C1 segment of cervical spinal cord (tissue), 14 donors: Measurements from ENCODE around the gene TDRKH.
A peak's percentile ranks its signal among the peaks of the same experiment; 100 is the strongest.

Experiments
- DNase-seq, 14 donors: peaks; one replicate each; lab custom pipeline; 2025; lab: John Stamatoyannopoulos, UW

TDRKH gene

DNA sequence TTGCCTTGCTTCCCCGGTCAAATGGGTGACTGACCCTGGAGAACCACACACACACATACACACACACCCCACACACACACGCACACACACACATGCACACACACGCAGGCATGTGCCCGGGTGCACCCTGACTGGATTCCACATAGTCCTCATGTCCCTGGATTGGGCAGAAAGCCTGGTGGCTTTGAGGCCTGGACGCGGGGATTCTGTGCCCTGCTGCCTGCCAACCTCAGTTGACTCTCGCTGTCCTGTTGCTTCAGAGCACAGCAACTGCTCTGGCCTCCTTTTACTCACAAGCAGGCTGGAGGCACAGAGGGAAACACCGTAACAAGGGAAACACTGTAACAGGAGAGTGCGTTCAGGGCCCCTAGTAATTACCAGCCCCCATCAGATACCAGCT, 34.9 kb upstream of the TDRKH start:
- peak in 3 of 14 donors; percentile 21 to 60 (median 34) for DNase-seq

DNA sequence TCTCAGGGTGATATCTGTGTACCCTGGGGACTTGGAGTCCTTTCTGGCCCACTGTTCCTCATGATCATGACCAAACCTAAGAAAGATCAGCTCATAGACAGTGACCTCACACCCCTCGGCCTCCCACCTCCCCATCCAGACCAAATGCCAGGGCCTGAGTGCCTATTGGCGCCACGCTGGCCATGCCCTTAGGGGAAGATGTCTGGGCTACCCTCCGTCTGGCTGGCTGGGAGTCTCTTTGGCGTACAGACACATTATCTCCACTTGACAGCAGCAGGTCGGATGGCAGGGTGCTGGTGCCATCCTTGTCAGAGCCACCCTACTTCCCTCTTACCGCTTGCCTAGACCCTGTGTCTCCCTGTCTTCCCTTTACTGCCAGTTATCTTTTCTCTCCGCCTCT, 32.9 kb upstream of the TDRKH start:
- DNase-seq, result no peak

DNA sequence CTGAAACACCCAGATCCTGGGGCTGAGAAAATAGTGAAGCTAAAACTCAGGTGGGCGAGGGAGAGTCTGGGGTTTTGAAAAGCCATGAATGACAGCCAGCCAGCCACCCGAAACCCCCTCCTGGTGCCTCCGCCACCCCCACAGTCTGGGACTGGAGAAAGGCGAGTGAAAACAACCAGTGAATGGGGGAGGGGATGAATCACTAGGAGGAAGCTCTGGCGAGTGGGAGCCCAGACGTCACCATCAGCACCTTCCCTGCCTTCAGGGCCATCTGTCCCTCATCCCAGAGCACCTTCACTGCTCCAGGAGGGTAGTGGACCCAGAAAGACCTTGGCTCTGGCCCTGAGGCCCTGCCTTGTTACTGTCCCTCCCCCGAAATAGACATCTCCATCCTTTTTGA, 32.1 kb upstream of the TDRKH start:
- DNase-seq, result peak in 1 of 14 donors; percentile 66

DNA sequence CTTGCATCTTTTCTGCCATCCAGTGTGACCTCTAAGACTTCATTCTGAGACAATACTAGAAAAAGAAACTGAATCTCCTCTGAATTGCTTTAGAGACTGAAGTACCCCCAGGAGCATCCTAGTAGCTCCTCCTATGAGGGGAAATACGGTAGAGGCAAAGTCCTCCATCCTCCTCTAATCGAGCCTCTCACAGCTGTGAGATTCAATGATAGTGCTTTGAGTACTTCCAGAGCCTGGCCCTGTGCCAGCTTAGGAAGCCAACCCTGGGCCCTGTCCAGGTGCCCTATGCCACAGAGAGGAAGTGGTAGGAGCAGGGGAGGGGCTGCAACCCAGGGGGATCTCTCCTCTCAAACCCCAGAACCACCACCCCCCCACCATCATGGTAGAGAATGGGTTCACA, 30.6 kb upstream of the TDRKH start:
- DNase-seq, result no peak

DNA sequence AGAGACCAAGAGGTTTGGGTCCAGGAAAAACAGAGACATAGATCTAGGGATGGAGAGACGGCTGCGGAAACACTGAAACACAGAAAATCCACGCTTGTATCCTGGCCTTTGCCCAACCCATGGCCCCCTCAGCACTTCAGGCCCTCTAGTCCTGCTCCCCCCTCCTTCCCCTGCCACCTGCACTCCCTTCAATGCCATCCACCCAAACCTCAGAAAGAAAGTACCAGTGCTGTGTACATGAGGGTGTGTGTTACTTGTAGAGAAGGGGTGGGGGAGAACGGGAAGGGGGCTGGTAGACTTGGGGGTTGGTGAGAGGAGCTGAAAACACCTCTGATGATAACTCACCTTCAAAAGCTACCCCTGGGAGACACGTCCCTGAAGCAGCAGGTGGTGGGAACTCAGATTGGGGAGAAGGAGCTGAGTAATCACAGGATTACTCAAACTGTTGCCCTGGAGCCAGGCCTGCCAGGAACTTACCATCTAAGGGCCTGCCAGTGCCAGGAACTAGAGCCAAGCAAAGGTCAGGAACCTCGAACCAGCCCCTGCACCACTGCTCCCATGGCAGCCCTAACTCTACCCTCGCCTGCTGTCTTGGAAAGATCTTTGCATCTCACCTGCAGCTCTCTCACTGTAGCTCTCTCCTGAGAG, 29.8 kb upstream of the TDRKH start:
- DNase-seq, result peak in 1 of 14 donors; percentile 14

DNA sequence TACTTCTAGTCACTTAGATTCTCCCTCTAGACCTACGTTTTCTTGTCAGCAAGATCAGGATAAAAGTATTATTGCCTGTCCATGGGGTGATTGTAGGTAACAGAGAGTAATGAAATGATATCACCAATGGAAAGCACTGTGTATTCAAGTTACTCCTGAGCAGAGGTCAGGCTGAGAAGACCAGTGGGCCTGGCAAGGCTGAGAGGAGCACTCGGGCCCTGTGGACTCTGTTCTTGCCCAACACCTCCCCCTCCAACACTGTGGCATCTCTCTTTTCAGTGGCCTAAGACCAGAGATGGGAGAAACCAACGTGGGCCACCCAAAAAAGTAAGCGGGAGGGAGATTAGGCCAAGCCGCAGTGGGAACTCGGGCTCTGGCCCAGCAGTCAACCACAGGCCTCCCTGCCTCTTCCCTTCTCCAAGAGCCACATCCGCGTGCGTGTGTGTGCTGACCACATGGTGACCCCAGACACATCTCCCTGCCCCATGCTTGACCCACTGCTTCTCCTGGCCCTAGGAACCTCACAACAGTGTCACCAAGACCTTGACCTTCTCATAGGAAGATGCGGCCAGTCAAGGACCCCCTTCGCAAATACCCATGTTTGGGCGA, 29.0 kb upstream of the TDRKH start:
- DNase-seq, result no peak

DNA sequence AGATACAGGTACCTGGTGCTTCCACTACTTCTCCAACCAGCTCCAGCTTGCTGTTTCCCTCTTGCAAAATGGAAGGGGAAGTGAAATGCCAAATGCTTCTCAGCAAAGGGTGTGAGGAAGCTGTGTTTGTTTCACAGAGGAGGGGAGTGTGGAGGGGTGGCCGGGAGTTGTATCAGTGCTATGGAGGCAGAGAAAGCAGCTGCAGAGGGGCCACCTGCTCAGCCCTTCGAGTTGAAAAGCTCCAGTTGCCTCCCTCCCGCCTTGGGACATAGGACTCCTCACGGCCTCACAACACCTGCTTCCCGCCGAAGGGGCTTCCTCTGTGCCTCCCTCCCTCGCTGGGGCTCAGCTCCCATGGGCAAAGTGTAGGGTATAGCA, 27.0 kb upstream of the TDRKH start:
- peak in 1 of 14 donors; percentile 28 for DNase-seq

DNA sequence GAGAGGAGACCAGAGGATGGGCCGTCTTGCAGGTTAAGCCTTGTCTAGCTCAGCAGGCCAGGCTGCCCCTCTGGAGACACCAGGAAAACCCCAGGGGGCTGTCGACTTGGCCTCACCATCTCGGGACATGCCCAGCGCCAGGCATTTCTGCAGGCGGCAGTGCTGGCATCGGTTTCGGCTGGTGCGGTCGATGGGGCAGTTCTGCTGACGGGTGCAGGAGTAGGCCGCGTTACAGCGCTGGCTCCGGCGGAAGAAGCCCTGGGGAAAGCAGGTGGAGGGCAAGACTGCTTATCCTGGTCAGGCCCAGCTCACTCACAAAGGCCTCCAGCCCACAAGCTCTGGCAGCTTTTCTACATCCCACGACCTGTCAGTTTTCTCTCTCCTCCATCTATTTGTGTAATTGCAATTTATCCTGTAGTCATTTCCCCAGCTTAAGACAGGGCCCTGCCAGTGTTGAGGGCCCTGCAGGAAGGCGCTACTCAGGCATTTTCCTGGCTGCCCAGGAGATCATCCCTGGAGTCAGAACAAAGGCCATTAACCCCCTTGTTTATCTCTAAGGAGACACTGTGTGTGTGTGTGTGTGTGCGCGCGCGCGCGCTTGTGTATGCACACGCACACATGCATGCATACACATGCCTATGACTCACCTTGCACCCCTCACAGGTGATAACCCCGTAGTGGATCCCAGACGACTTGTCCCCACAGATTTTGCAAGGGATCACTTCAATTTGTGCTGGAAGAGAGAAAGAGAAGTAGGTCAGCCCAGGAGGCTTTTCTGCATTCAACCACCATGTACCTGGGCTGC, 26.4 kb upstream of the TDRKH start:
- peak in 1 of 14 donors; percentile 50 for DNase-seq

DNA sequence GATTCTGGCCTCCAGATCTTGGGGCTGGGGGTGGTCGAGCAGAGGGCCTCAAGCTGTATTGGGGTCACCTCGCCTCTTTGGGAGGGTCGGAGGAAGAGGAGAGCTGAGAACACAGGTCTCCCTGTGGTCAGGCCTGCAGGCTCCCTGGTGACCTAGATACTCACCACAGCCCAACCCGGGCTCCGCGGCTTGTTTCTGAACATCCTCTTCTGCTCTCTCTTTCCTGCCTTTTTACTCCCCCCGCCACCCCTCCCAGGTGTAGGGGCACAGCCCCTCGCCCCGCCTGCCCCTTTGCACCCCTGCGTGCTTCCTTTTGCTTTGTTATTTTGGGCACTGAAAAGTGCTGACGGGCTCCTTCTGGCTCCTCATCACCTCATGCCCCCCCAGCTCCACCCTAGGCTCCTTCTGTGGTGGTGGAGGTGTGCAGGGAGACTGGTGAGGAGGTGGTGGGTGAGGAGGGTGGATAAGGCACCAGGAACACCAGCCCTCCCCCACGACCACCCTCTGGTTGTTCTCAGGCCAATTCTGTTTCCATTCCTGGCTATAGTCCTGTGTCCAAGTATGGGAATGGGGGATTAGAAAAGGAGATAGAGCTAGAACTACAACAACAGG, 25.5 kb upstream of the TDRKH start:
- DNase-seq, result peak in 1 of 14 donors; percentile 52

DNA sequence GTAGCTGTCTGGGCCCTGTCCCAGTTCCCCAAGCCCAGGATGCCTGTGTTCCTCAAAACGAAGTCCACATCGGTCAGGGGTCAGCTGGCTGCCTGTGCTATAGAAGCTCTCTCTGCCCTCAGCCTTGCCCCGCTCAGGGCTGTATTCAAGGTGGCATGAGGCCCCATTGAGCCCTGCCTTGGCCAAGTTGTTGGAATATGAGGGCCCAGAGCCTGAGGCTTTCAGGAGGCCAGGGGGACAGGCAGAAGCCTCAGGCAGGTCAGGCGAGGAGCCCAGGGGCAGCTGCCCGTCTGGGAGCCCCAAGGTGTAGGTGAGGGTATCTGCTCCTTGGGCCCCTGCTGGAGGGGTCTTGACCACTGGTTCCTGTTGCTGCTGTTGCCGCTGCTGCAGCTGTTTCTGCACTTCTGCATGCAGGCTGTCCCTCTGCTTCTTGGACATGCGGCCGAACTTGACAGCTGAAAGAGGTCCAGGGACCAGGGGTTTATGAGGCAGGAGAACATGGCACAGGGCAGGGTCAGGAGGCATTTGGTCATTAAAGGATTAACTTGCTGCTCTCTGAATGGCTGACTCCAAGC, 24.8 kb upstream of the TDRKH start:
- no peak for DNase-seq

DNA sequence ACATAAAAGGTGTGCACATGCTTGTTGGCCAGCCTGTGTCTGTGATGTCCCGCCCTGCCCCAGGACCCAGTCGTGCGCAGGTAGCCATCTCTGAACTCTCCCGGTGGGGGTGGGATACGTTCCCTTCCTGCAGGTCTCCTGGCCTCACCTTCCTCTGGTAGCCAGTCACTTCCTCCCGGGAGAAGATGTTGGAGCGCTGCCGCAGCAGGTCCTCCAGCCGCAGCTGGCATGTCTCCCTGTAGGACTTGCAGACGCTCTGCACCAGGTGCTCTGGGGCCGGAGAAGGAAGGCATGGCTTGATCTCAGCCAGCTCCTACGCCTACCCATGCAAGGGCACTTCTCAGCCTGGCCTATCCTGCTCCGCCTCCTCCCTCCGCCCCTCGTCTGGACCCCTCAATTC, 24.1 kb upstream of the TDRKH start:
- DNase-seq, result peak in 1 of 14 donors; percentile 24

DNA sequence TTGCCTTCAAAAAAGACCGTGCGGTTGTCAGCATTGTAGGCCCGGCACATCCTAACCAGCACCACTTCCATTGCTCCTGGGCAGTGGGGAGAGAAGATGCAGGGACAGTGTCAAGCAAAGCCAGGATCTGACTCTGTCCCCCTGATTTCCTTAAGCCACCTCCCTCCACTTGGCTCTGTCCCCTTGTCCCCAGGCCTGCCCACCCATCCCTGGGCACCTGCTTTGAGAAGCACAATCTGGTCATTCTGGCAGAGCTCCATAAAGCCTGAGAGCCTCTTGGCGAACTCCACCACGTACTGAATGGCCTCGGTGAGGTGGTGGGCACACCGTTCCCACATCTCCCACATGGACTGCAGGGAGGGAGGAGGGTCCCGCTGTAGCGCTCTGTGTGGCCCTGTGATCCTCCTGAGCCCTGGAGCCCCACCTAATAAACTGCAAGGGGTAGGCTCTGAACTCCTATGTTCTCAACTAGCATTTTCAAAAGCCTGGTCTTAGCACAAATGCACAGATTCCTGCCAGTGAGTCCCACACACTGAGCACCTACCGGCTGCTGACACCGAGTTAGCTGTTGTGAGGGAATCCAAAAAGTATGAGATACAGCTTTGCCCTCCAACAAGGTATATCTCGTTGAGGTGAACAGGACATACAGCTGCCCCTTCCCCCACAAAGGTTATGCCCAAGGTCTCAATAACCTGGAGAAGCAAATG, 23.1 kb upstream of the TDRKH start:
- DNase-seq, result peak in 2 of 14 donors; percentile 16 to 86

DNA sequence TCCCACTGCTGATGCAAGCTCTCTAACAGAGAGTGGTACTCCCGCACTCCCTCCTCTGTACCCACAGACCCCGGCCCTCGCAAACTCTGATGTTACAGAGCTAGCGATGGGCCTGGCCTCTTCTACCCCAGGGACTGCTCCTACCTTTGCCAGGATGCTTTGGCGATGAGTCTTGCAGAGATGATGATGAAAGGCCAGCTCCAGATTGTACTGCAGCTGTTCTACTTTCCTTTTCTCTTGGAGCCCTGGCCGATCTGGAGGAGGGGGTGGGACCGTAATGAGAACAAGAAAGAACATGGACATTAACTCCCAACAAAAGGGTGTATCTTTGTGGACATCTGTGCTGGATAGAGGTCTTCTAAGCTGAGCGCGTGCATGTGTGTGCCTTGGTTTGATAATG, 20.9 kb upstream of the TDRKH start:
- DNase-seq, result peak in 1 of 14 donors; percentile 3

DNA sequence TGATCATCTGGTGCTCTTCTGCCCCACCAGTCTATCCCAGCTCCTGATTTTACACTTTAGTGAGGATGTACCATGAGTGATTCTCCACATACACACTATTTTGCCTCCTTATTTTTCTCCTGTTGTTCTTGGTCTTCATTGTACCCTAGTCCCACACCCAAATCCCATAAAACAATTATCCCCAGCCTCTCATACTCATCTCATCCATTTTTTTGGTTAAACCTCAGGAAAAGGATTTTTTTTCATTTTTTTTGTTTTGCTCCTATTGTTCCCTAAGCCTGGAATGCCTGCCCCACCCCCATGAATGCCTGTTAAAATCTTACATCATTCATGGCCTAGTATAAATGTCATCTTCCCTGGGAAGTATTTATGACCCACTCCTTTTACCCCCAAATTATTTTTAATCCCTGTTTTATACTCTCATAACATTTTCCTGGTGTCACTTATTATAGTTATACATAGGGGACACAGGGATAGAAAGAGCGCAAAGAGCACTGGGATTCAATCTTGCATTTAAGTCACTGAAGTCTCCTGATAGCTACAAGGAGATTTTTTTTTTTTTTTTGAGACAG, 19.8 kb upstream of the TDRKH start:
- DNase-seq, result no peak

DNA sequence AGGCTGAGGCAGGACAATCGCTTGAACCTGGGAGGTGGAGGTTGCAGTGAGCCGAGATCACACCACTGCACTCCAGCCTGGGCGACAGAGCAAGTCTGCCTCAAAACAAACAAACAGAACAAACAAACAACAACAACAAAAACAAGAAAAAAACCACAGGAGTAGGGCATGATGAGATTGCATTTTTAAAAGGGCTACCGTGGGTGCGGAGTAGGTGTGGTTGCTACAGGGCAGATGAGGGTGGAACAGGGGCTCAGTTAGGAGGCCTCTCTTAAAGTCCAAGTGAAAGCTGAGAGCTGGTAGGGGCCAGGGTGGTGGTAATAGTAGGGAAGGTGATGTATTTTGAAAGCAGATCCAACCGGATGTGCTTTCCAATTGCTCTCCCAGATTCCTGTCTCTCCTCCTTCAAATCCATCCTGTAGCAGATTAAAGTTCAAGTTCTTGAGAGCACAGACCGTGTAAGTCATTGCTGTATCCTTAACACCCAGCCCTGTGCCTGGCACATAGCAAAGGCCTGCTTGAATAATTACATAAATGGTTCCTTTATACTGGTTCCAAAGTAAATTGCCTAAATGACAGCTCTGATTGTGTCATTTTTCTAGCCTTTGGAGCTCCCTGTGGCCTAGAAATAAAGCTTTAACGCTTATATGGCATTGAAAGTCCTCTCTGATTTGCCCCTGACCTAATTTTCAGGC, 19.1 kb upstream of the TDRKH start:
- DNase-seq, result peak in 1 of 14 donors; percentile 31

DNA sequence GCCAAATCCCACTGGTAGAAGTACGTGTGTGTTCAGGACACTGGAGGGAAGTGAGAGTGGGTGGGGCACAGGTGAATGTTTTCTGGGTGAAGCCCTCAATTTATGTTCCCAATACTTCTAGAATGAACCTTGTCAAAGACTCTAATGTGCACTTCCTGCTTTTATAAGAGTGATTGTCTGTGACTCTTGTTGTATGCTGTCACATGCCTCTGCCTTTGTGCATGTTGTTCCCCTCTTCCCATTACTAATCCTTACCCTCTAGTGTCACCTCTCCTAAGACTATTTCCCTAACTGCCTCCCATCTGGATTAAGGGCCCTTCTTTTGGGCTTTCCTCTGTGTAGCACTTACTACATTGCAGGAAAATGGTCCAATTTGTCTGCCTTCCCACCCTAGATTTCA, 17.5 kb upstream of the TDRKH start:
- DNase-seq, result no peak

DNA sequence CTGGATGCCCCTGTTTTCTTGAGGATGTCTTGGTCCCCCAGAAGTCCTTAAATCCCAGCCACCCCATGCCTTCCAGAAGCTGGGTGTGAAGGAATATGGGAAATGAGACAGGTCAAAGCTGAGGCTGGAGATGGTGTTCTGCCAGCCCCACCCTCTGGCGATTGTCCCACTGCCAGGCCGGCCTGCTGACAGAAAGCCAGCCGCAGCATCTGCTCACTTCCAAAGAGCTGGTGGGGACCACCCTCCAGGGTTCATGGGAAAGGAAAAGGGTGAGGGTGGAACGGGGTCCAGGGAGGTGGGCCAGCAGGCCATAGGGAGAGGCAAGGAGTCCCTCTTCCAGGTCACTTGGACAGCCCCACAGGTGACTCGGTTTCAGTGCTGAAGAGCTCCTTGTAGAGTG, 16.8 kb upstream of the TDRKH start:
- DNase-seq, result no peak

DNA sequence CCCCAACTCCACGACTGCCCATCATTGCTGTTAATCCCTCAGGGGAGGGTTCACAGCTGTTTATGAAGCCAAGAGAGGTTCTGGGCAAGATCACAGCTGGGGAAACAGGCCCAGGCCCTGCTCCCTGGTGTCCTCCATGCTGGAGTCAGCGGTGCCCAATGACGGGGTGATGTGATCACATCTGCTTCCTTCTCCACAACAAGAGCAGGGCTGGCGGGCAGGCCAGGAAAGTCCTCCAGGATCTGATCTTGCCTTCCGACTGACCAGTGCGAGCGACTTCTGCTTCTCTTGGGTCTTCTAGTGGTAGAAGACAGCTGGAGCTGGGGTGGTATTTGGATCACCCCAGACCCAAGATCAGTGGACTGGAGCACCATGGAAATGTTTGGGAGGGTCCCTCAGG, 15.9 kb upstream of the TDRKH start:
- no peak for DNase-seq

DNA sequence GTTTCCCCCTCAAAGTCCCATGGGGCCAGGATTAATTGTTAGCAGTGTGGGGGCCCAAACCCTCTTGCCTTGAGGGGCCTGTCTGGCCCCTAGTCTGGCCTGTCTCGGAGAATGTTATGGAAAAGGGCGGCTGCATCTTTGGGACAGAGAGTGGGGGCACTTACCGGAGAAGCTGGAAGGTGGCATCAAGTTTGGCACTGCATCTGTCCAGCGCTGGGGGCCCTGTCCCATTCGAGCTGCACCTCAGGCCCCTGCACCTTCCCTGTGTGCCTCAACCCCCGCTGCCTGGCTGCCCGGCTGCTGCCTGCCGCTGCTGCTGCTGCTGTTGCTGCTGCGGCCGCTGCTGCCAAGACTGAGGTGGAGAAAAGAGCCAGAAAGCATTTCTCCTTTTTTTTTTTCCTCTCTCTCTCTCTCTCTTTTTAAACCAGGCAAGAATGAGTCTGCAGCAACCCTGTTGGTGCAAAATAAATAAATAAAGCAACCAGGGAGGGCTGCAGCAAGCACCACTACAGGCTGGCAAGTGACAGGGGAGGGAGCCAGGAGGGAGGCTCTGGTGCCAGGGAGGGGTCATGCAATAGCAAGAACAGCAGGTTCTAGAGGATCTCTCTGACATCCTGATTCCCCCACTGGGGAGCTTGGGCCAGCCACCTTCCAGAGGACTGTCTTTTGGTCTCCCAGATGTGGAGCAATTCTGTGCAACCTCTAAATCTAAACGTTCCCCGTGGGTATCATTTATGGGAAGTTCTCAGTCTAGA, 14.9 kb upstream of the TDRKH start, which contains the start of gene LINGO4:
Gene LINGO4, minus strand, starts transcription at position 354 of the 755 bp plus-strand sequence. CDS start 2,715 bp downstream, outside the sequence.
- DNase-seq, result no peak
